GM21528 (cell line): ENCODE data around the gene ATP10B.
"Not testable (repeated sequence)": the region's sequence is repeated elsewhere in the genome, so short reads cannot be mapped to it uniquely, and the experiment has no call there.

Experiments used
- ATAC-seq: cut with Tn5 transposase; IDR thresholded peaks from one replicate; pipeline ENCODE4 v1.9.1; 2021; ENCODE audit warnings: mild to moderate bottlenecking, moderate library complexity; ENCODE audit not compliant: unreplicated experiment, low FRiP score

The ATP10B gene

GRCh38 chr5:160824301-160825001, 27.6 kb downstream of the ATP10B start:
- ATAC-seq, result no peak

- ATAC-seq, result not testable (repeated sequence)
These were observed 39.0 kb downstream of the ATP10B start for GRCh38 chr5:160812996-160813395.

- no peak for ATAC-seq
These were observed 46.6 kb downstream of the ATP10B start for GRCh38 chr5:160805376-160805775.

- no peak for ATAC-seq
These were observed 49.4 kb downstream of the ATP10B start for GRCh38 chr5:160802592-160802991.

- ATAC-seq, result no peak
These were observed 51.4 kb downstream of the ATP10B start for GRCh38 chr5:160800375-160801275.

GRCh38 chr5:160799184-160799583, 52.8 kb downstream of the ATP10B start:
- no peak for ATAC-seq

- no peak for ATAC-seq
These were observed 55.0 kb downstream of the ATP10B start for GRCh38 chr5:160797020-160797419.

- no peak for ATAC-seq
These were observed 58.5 kb downstream of the ATP10B start for GRCh38 chr5:160793530-160793899.

- ATAC-seq, result no peak
These were observed 59.1 kb downstream of the ATP10B start for GRCh38 chr5:160792732-160793529.

GRCh38 chr5:160792281-160792680, 59.7 kb downstream of the ATP10B start:
- no peak for ATAC-seq

GRCh38 chr5:160789219-160789859, 62.7 kb downstream of the ATP10B start:
- ATAC-seq, result no peak

- no peak for ATAC-seq
These were observed 63.8 kb downstream of the ATP10B start for GRCh38 chr5:160788102-160788660.

- ATAC-seq, result no peak
These were observed 64.8 kb downstream of the ATP10B start for GRCh38 chr5:160787240-160787639.

GRCh38 chr5:160774666-160775315, 77.2 kb downstream of the ATP10B start:
- ATAC-seq, result no peak

GRCh38 chr5:160773646-160774410, 78.2 kb downstream of the ATP10B start:
- no peak for ATAC-seq

GRCh38 chr5:160772854-160773253, 79.2 kb downstream of the ATP10B start:
- no peak for ATAC-seq

- ATAC-seq, result no peak
These were observed 81.3 kb downstream of the ATP10B start for GRCh38 chr5:160770718-160771117.

GRCh38 chr5:160769301-160769700, 82.7 kb downstream of the ATP10B start:
- ATAC-seq, result no peak

- no peak for ATAC-seq
These were observed 84.9 kb downstream of the ATP10B start for GRCh38 chr5:160767062-160767461.
